H9 (cell line): Measurements from ENCODE around the gene COG6. TPM values are rescaled to one million over a fixed set of nuclear protein-coding genes. Genes with fewer than 3 reads are reported as not detected.

ENCODE experiments used
- DNase-seq: peaks from one replicate; pipeline ENCODE4 v3.0.0-alpha.2; 2017
- H2AFZ ChIP-seq: one replicate; pipeline ENCODE4 v1.6.1; 2013; ENCODE audit warnings: mild to moderate bottlenecking, low read length, control low read depth, moderate library complexity
- H2AK5ac ChIP-seq: 2 replicates; pipeline ENCODE4 v1.6.1; 2013; ENCODE audit warnings: low read length, control low read depth, mixed read lengths; ENCODE audit not compliant: insufficient read length
- H2BK120ac ChIP-seq: one replicate; pipeline ENCODE4 v1.6.1; 2013; ENCODE audit warnings: low read depth, mild to moderate bottlenecking, low read length, control low read depth, inconsistent platforms; ENCODE audit not compliant: poor library complexity, severe bottlenecking
- H2BK12ac ChIP-seq: 2 replicates; pipeline ENCODE4 v1.6.1; 2013; ENCODE audit warnings: low read length, control low read depth, mixed read lengths, low read depth; ENCODE audit not compliant: insufficient read length
- H2BK15ac ChIP-seq: 2 replicates; pipeline ENCODE4 v1.6.1; 2013; ENCODE audit warnings: low read depth, low read length, control low read depth
- H2BK20ac ChIP-seq: one replicate; pipeline ENCODE4 v1.6.1; 2013; ENCODE audit warnings: low read depth, mild to moderate bottlenecking, low read length, control low read depth, inconsistent platforms; ENCODE audit not compliant: poor library complexity, severe bottlenecking
- H2BK5ac ChIP-seq: 2 replicates; pipeline ENCODE4 v1.6.1; 2013; ENCODE audit warnings: low read length, control low read depth, mixed read lengths; ENCODE audit not compliant: insufficient read length
- H3K14ac ChIP-seq: 2 replicates; pipeline ENCODE4 v1.6.1; 2013; ENCODE audit warnings: low read length, control low read depth; ENCODE audit not compliant: insufficient read depth
- H3K18ac ChIP-seq: 2 replicates; pipeline ENCODE4 v1.6.1; 2013; ENCODE audit warnings: low read depth, mild to moderate bottlenecking, mixed read lengths, low read length, control low read depth; ENCODE audit not compliant: insufficient read length
- H3K23ac ChIP-seq: 2 replicates; pipeline ENCODE4 v1.6.1; 2013; ENCODE audit warnings: low read length, control low read depth, mixed read lengths, low read depth; ENCODE audit not compliant: insufficient read length
- H3K23me2 ChIP-seq: 2 replicates; pipeline ENCODE4 v1.6.1; 2013; ENCODE audit warnings: low read depth, mild to moderate bottlenecking, mixed read lengths, low read length, control low read depth; ENCODE audit not compliant: insufficient read length, poor library complexity, severe bottlenecking
- H3K27ac ChIP-seq: 2 replicates; pipeline ENCODE4 v1.5.1; 2013; ENCODE audit warnings: low read length, control low read depth, mixed read lengths, low read depth; ENCODE audit not compliant: insufficient read length
- H3K27me3 ChIP-seq: 2 replicates; pipeline ENCODE4 v1.6.1; 2013; ENCODE audit warnings: low read length, control low read depth, inconsistent platforms; ENCODE audit not compliant: insufficient read depth
- H3K4ac ChIP-seq: 2 replicates; pipeline ENCODE4 v1.6.1; 2013; ENCODE audit warnings: low read depth, mild to moderate bottlenecking, control low read depth, inconsistent platforms, low read length, moderate library complexity
- H3K4me1 ChIP-seq: 2 replicates; pipeline ENCODE4 v1.6.1; 2013; ENCODE audit warnings: low read length, control low read depth, inconsistent platforms; ENCODE audit not compliant: insufficient read depth
- H3K4me2 ChIP-seq: 2 replicates; pipeline ENCODE4 v1.6.1; 2013; ENCODE audit warnings: low read length, control low read depth, mixed read lengths; ENCODE audit not compliant: insufficient read length, insufficient read depth
- H3K56ac ChIP-seq: 2 replicates; pipeline ENCODE4 v1.6.1; 2013; ENCODE audit warnings: low read depth, mild to moderate bottlenecking, mixed read lengths, low read length, control low read depth; ENCODE audit not compliant: insufficient read length
- H3K79me1 ChIP-seq: 2 replicates; pipeline ENCODE4 v1.6.1; 2013; ENCODE audit warnings: low read depth, mild to moderate bottlenecking, moderate library complexity, low read length, control low read depth, inconsistent platforms; ENCODE audit not compliant: insufficient read depth, poor library complexity, severe bottlenecking
- H3K79me2 ChIP-seq: 2 replicates; pipeline ENCODE4 v1.6.1; 2013; ENCODE audit warnings: low read length, control low read depth, inconsistent platforms; ENCODE audit not compliant: insufficient read depth
- H3K9ac ChIP-seq: 2 replicates; pipeline ENCODE4 v1.6.1; 2013; ENCODE audit warnings: low read length, control low read depth, mixed read lengths; ENCODE audit not compliant: insufficient read length; ENCODE audit errors: extremely low read depth
- H3K9me3 ChIP-seq: one replicate; pipeline ENCODE4 v1.6.1; 2013; ENCODE audit warnings: low read depth, low read length, inconsistent platforms; ENCODE audit not compliant: control insufficient read depth
- H3T11ph ChIP-seq: one replicate; pipeline ENCODE4 v1.6.1; 2013; ENCODE audit warnings: mild to moderate bottlenecking, low read length, control low read depth, inconsistent platforms
- H4K20me1 ChIP-seq: one replicate; pipeline ENCODE4 v1.6.1; 2013; ENCODE audit not compliant: control insufficient read depth, insufficient read length, insufficient read depth
- H4K5ac ChIP-seq: 2 replicates; pipeline ENCODE4 v1.6.1; 2013; ENCODE audit warnings: low read depth, mild to moderate bottlenecking, mixed read lengths, low read length, control low read depth; ENCODE audit not compliant: insufficient read length
- H4K8ac ChIP-seq: replicated peaks from 2 replicates; pipeline ENCODE4 v1.6.1; 2013; ENCODE audit warnings: low read length, control low read depth, mixed read lengths, low read depth; ENCODE audit not compliant: insufficient read length
- H4K91ac ChIP-seq: 2 replicates; pipeline ENCODE4 v1.6.1; 2013; ENCODE audit warnings: low read depth, mild to moderate bottlenecking, moderate library complexity, mixed read lengths, low read length, control low read depth; ENCODE audit not compliant: insufficient read length
- H3K27ac Mint-ChIP-seq, 3 experiments: 2 replicates in 2 of 3; 3 replicates in 1 of 3; pipeline ENCODE4 v1.8.0; 2020 to 2021; ENCODE audit warnings: mixed read lengths in 3 of 3, mild to moderate bottlenecking in 1 of 3, moderate library complexity in 1 of 3
- H3K27me3 Mint-ChIP-seq: 2 replicates; pipeline ENCODE4 v1.8.0; 2021; ENCODE audit warnings: low read depth, mild to moderate bottlenecking, moderate library complexity, mixed read lengths
- H3K36me3 Mint-ChIP-seq, 3 experiments: 2 replicates in 2 of 3; 3 replicates in 1 of 3; pipeline ENCODE4 v1.8.0; 2020 to 2021; ENCODE audit warnings: low read depth in 3 of 3, mixed read lengths in 3 of 3; ENCODE audit not compliant: insufficient read depth in 1 of 3
- H3K4me1 Mint-ChIP-seq, 2 experiments: 2 replicates each; pipeline ENCODE4 v1.8.0; 2020; ENCODE audit warnings: mixed read lengths in 2 of 2
- H3K4me3 Mint-ChIP-seq, 2 experiments: 2 replicates in 1 of 2; 3 replicates in 1 of 2; pipeline ENCODE4 v1.8.0; 2020 to 2021; ENCODE audit warnings: mild to moderate bottlenecking in 2 of 2, mixed read lengths in 2 of 2, moderate library complexity in 1 of 2
- H3K9me3 Mint-ChIP-seq, 2 experiments: 2 replicates in 1 of 2; 3 replicates in 1 of 2; pipeline ENCODE4 v1.8.0; 2020; ENCODE audit warnings: mild to moderate bottlenecking in 2 of 2, mixed read lengths in 2 of 2, moderate library complexity in 1 of 2
- WGBS: extraction: QIAGEN DNeasy Blood & Tissue Kit; methylation state at CpG from one replicate; pipeline ENCODE4 v1.1.7; 2013; ENCODE audit warnings: missing lambda C conversion rate, low lambda C conversion rate, mixed read lengths; ENCODE audit not compliant: insufficient read length; ENCODE audit errors: extremely low coverage; 5-methylcytosine and 5-hydroxymethylcytosine counted together
- total RNA-seq: library from RNA; stranded (reverse); gene quantifications from 2 replicates; pipeline ENCODE4 v1.2.1, GENCODE V29; 2021
- TF ChIP-seq, protein P1 (sequence below): fragments of 200-600 bp; sonication (generic); conservative IDR thresholded peaks from 3 replicates; pipeline ENCODE4 v1.8.0; 2021; ENCODE audit warnings: antibody characterized with exemption, mild to moderate bottlenecking

Gene COG6
- total RNA-seq, 1 experiment from 2014 or later: 23.7 TPM

GRCh38 chr13:39692660-39693438 is 37.4 kb downstream of the COG6 start:
- H3K36me3 Mint-ChIP-seq: no peaks in the 10 kb centered on the region; a peak in 2 of 7 replicates
- no peak overlapping the region for H4K91ac ChIP-seq
- H2BK15ac ChIP-seq: no peak overlapping the region
- no peaks in the 10 kb centered on the region for H4K20me1 ChIP-seq
- no peak overlapping the region for H3K23ac ChIP-seq
- H2BK5ac ChIP-seq: no peak overlapping the region
- TF ChIP-seq, protein P1, sequence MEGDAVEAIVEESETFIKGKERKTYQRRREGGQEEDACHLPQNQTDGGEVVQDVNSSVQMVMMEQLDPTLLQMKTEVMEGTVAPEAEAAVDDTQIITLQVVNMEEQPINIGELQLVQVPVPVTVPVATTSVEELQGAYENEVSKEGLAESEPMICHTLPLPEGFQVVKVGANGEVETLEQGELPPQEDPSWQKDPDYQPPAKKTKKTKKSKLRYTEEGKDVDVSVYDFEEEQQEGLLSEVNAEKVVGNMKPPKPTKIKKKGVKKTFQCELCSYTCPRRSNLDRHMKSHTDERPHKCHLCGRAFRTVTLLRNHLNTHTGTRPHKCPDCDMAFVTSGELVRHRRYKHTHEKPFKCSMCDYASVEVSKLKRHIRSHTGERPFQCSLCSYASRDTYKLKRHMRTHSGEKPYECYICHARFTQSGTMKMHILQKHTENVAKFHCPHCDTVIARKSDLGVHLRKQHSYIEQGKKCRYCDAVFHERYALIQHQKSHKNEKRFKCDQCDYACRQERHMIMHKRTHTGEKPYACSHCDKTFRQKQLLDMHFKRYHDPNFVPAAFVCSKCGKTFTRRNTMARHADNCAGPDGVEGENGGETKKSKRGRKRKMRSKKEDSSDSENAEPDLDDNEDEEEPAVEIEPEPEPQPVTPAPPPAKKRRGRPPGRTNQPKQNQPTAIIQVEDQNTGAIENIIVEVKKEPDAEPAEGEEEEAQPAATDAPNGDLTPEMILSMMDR: no peak
- H3K23me2 ChIP-seq: no peaks in the 10 kb centered on the region
- H2BK120ac ChIP-seq: no peak overlapping the region
- no peaks in the 10 kb centered on the region for H3K79me2 ChIP-seq
- WGBS: no CpG with 5 or more reads among the region's 4 CpGs
- no peak overlapping the region for H3K4ac ChIP-seq
- no peak overlapping the region for H3T11ph ChIP-seq
- H3K9me3 Mint-ChIP-seq: no peaks in the 10 kb centered on the region
- no peak overlapping the region for H3K4me2 ChIP-seq
- no peak overlapping the region for H3K18ac ChIP-seq
- H3K27ac ChIP-seq: no peak overlapping the region
- no peak overlapping the region for H2BK12ac ChIP-seq
- H3K27ac Mint-ChIP-seq: 0 out of 7 replicates have a peak overlapping the region, but pooled peaks of 1 of the 3 experiments have one; percentile 1
- no peak overlapping the region for H2AK5ac ChIP-seq
- H4K8ac ChIP-seq: no peak overlapping the region
- no peaks in the 10 kb centered on the region for H3K27me3 Mint-ChIP-seq
- H3K27me3 ChIP-seq: no peaks in the 10 kb centered on the region
- no peak overlapping the region for H3K56ac ChIP-seq
- no peak overlapping the region for H3K9ac ChIP-seq
- no peak overlapping the region for H3K4me3 Mint-ChIP-seq
- no peak for DNase-seq
- H3K14ac ChIP-seq: no peak overlapping the region
- no peak overlapping the region for H2BK20ac ChIP-seq
- no peaks in the 10 kb centered on the region for H3K79me1 ChIP-seq
- no peak overlapping the region for H4K5ac ChIP-seq
- H3K9me3 ChIP-seq: no peaks in the 10 kb centered on the region
- no peaks in the 10 kb centered on the region for H3K4me1 Mint-ChIP-seq
- H3K4me1 ChIP-seq: no peaks in the 10 kb centered on the region
- no peak overlapping the region for H2AFZ ChIP-seq
